HepG2 (cell line): ENCODE measurements around the gene CADPS. TPM values are rescaled to one million over a fixed set of nuclear protein-coding genes. Genes with fewer than 3 reads are reported as not detected.

Experiments
- ATAC-seq: fragments of 200-7000 bp; cut with Tn5 transposase; 3 replicates; pipeline ENCODE4 v1.9.1; 2020; ENCODE audit warnings: mild to moderate bottlenecking, moderate library complexity
- BruUV-seq: library from RNA; stranded (reverse); fragments of 400-500 nt; replicated peaks from 2 replicates; lab custom pipeline; 2021; lab: Mats Ljungman, UMichigan
- CTCF ChIA-PET: fragments of 300-600 bp; formaldehyde crosslinking; extraction: SDS; loops from one replicate; lab custom pipeline; 2021; ENCODE audit warnings: low total read pairs, inconsistent platforms, low intra/inter-chr PET ratio; lab: Yijun Ruan, JAX
- POLR2A ChIA-PET: fragments of 350-600 bp; sonication (Branson Sonifier 250); formaldehyde crosslinking; loops from one replicate; lab custom pipeline; 2020; ENCODE audit warnings: antibody characterized with exemption, inconsistent platforms; lab: Yijun Ruan, JAX
- DNase-seq: peaks from one replicate; pipeline ENCODE4 v3.0.0-alpha.2; 2015; ENCODE audit warnings: low spot score
- FAIRE-seq: peaks from 3 replicates; lab custom pipeline; 2011; peaks lifted over from hg19 to GRCh38; lab: Jason Lieb, UNC
- H2AFZ ChIP-seq: one replicate; pipeline ENCODE4 v1.6.1; 2011; ENCODE audit warnings: low read length, inconsistent platforms
- H3K27ac ChIP-seq: fragments of 300-600 bp; 3 replicates; pipeline ENCODE4 v1.8.0; 2011; ENCODE audit warnings: mixed run types, mild to moderate bottlenecking, mixed read lengths, low read length, inconsistent platforms; ENCODE audit not compliant: insufficient read depth; ENCODE audit errors: extremely low read length
- H3K27me3 ChIP-seq, 2 experiments: fragments of 200-600 bp in 1 of 2; 2 replicates in 1 of 2; 3 replicates in 1 of 2; pipeline versions ENCODE4 v1.6.0 to v1.8.0; 2011; ENCODE audit warnings: low read length in 2 of 2, mild to moderate bottlenecking in 2 of 2, moderate library complexity in 2 of 2, inconsistent platforms in 1 of 2; ENCODE audit not compliant: insufficient read depth in 2 of 2, control insufficient read depth in 1 of 2
- H3K36me3 ChIP-seq, 2 experiments: fragments of 200-600 bp in 1 of 2; replicated peaks in 1 of 2; 2 replicates in 1 of 2; 3 replicates in 1 of 2; pipeline versions ENCODE4 v1.5.1 to v1.8.0; 2011; ENCODE audit warnings: low read length in 2 of 2, inconsistent platforms in 1 of 2; ENCODE audit not compliant: insufficient read depth in 2 of 2, control insufficient read depth in 1 of 2
- H3K4me1 ChIP-seq: 2 replicates; pipeline ENCODE4 v1.5.1; 2012; ENCODE audit warnings: low read length, inconsistent platforms; ENCODE audit not compliant: insufficient read depth
- H3K4me2 ChIP-seq: 2 replicates; pipeline ENCODE4 v1.6.0; 2011; ENCODE audit warnings: low read depth, low read length, inconsistent platforms
- H3K4me3 ChIP-seq, 3 experiments: fragments of 200-600 bp in 1 of 3; sonication (generic), shearing (Covaris generic) in 1 of 3; replicated peaks in 1 of 3; 2 replicates each; pipeline ENCODE4 v1.5.1; 2011 to 2016; ENCODE audit warnings: low read length in 3 of 3, inconsistent platforms in 2 of 3, low read depth in 2 of 3, mild to moderate bottlenecking in 2 of 3, control low read depth in 1 of 3, mixed read lengths in 1 of 3; ENCODE audit not compliant: insufficient read depth in 1 of 3
- H3K79me2 ChIP-seq: one replicate; pipeline ENCODE4 v1.6.1; 2011; ENCODE audit warnings: low read length, inconsistent platforms; ENCODE audit not compliant: insufficient read depth
- H3K9ac ChIP-seq: 2 replicates; pipeline ENCODE4 v1.6.0; 2011; ENCODE audit warnings: mild to moderate bottlenecking, low read depth, low read length, inconsistent platforms; ENCODE audit not compliant: insufficient read depth
- H3K9me3 ChIP-seq: 2 replicates; pipeline ENCODE4 v1.5.1; 2012; ENCODE audit warnings: mild to moderate bottlenecking, low read length
- H4K20me1 ChIP-seq: 2 replicates; pipeline ENCODE4 v1.6.0; 2011; ENCODE audit warnings: inconsistent platforms, mild to moderate bottlenecking, low read length, moderate library complexity; ENCODE audit not compliant: insufficient read depth
- CC2D1A ChIP-seq: sonication (generic); formaldehyde crosslinking; IDR thresholded peaks from 2 replicates; pipeline ENCODE4 v1.8.1; 2023; ENCODE audit warnings: mild to moderate bottlenecking, missing genetic modification reagents
- ELF4 ChIP-seq: sonication (generic); formaldehyde crosslinking; IDR thresholded peaks from 2 replicates; pipeline ENCODE4 v1.5.0; 2020; ENCODE audit warnings: missing genetic modification reagents, mild to moderate bottlenecking, moderate library complexity, borderline replicate concordance
- HOXA7 ChIP-seq: sonication (generic); formaldehyde crosslinking; IDR thresholded peaks from 2 replicates; pipeline ENCODE4 v1.8.1; 2022; ENCODE audit warnings: mild to moderate bottlenecking, missing genetic modification reagents, moderate library complexity
- KAT8 ChIP-seq: IDR thresholded peaks from 2 replicates; pipeline ENCODE4 v1.6.1; 2016; ENCODE audit warnings: missing genetic modification reagents, missing compliant biosample characterization
- MBD4 ChIP-seq: IDR thresholded peaks from 2 replicates; pipeline ENCODE4 v1.6.1; 2012; ENCODE audit warnings: low read length, inconsistent platforms, borderline replicate concordance
- ZNF230 ChIP-seq: sonication (generic); formaldehyde crosslinking; IDR thresholded peaks from 2 replicates; pipeline ENCODE4 v1.4.0; 2020; ENCODE audit warnings: mild to moderate bottlenecking, missing genetic modification reagents
- ZNF552 ChIP-seq: sonication (generic); formaldehyde crosslinking; IDR thresholded peaks from 2 replicates; pipeline ENCODE4 v1.9.0; 2022; ENCODE audit warnings: missing genetic modification reagents, mild to moderate bottlenecking, borderline replicate concordance
- ZNF563 ChIP-seq: sonication (generic); formaldehyde crosslinking; IDR thresholded peaks from 2 replicates; pipeline ENCODE4 v1.8.0; 2022; ENCODE audit warnings: mild to moderate bottlenecking, moderate library complexity, missing genetic modification reagents
- ZNF629 ChIP-seq: sonication (generic); formaldehyde crosslinking; conservative IDR thresholded peaks from 2 replicates; pipeline ENCODE4 v1.5.0; 2020; ENCODE audit warnings: missing genetic modification reagents
- ZNF7 ChIP-seq: IDR thresholded peaks from 2 replicates; pipeline ENCODE4 v1.6.1; 2016; ENCODE audit warnings: missing biosample characterization, missing genetic modification reagents
- WGBS: methylation state at CpG from one replicate; pipeline ENCODE4 v1.1.6; 2017; ENCODE audit warnings: low lambda C conversion rate; 5-methylcytosine and 5-hydroxymethylcytosine counted together
- in situ Hi-C: cut with HindIII; loops from 2 replicates; pipeline ENCODE4 v1.10.0; 2017; ENCODE audit warnings: low pct_unique_long_range_greater_than_20kb; ENCODE audit not compliant: extremely low pct_ligation_motif_present
- intact Hi-C: fragments of 100-400 bp; cut with micrococcal nuclease; formaldehyde crosslinking; loops from one replicate; pipeline ENCODE4 v1.10.0; 2022; ENCODE audit not compliant: unreplicated experiment
- polyA plus RNA-seq, 8 experiments: library from polyadenylated mRNA; depleted of rRNA in 3 of 8; stranded (reverse) in 7 of 8; unstranded in 1 of 8; fragments of >200 nt; fragmentation: Illumina TruSeq in 4 of 8; extraction: Trizol in 4 of 8; gene quantifications; 2 replicates each; pipeline versions ENCODE4 v1.2.1 to v1.2.3, GENCODE V29; 2011 to 2016; ENCODE audit warnings: low read depth in 4 of 8, missing spikeins in 1 of 8, mixed read lengths in 1 of 8; ENCODE audit not compliant: insufficient read depth in 1 of 8
- total RNA-seq, 5 experiments: library from RNA; depleted of rRNA; stranded (reverse); fragments of >200 nt; fragmentation: Illumina TruSeq; extraction: Trizol; gene quantifications; 2 replicates each; pipeline ENCODE4 v1.2.3, GENCODE V29; 2016; ENCODE audit warnings: low read depth in 1 of 5
- TF ChIP-seq, protein P1 (sequence below): sonication (generic); formaldehyde crosslinking; IDR thresholded peaks from 2 replicates; pipeline ENCODE4 v1.5.0; 2020; ENCODE audit warnings: missing genetic modification reagents, mild to moderate bottlenecking, borderline replicate concordance
- TF ChIP-seq, protein P2 (sequence below): sonication (generic); formaldehyde crosslinking; IDR thresholded peaks from 2 replicates; pipeline ENCODE4 v1.4.0; 2020; ENCODE audit warnings: mild to moderate bottlenecking, missing genetic modification reagents
- TF ChIP-seq, protein P3 (sequence below): sonication (generic); formaldehyde crosslinking; IDR thresholded peaks from 2 replicates; pipeline ENCODE4 v1.4.0; 2020; ENCODE audit warnings: mild to moderate bottlenecking, low read depth, missing genetic modification reagents
- TF ChIP-seq, protein P4 (sequence below): sonication (generic); formaldehyde crosslinking; IDR thresholded peaks from 2 replicates; pipeline ENCODE4 v1.8.1; 2023; ENCODE audit warnings: mild to moderate bottlenecking, moderate library complexity, missing genetic modification reagents

Gene CADPS
- total and polyA plus RNA-seq, 2 of the 13 experiments (the other 11 are each of a cell fraction or from before 2014, with no cell fraction given), result not detected

DNA sequence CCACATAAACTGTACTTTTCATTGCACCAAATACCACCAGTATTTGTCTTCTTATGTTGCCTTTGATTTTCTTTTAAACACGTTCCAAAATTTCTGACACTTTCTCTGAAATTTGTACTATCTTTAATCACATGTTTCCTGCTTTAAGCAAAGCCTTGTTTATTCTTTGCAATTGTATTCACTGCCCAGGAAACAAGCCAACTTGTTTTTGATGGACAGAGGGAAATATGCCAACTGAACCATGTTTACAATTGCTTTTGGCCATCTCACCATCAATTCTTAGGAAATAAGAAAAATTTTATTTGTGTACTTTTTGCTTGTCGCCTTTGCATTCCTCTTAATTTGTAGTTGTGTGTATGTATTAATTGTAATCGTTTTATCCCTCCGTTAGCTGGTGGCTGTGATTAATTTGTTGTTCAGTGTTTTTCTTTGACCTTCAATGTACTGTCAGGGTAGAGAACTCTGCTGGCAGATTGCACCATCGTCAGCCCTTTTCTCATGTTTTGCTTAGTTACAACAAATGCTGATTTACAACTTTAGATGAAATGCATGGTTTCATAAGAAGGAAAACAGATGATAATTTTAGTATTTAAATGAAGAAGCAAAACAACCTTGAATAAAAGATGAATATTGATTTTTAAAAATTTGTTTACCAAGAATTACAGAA, 482.5 kb downstream of the CADPS start:
- Histone ChIP-seq H3K9ac (no peak overlapping the region), H3K9me3 (no peaks in the 10 kb centered on the region), H3K4me3 (no peak overlapping the region), H3K79me2 (no peaks in the 10 kb centered on the region), H2AFZ (no peak overlapping the region), H3K36me3 (no peaks in the 10 kb centered on the region), H4K20me1 (no peaks in the 10 kb centered on the region), H3K4me1 (no peaks in the 10 kb centered on the region), H3K27me3 (peaks cover 0 to 16% of the 10 kb centered on the region in 2 experiments; a peak in 1 of 5 replicates), H3K27ac (no peak overlapping the region), H3K4me2 (no peak overlapping the region)
- BruUV-seq, result no TSS peak
- ChIA-PET CTCF (no interaction called here), POLR2A (no interaction called here)
- no peak for TF ChIP-seq KAT8 (CRISPR knock-in tag)
- no peak for TF ChIP-seq ZNF629 (CRISPR knock-in tag)
- TF ChIP-seq, protein P1, sequence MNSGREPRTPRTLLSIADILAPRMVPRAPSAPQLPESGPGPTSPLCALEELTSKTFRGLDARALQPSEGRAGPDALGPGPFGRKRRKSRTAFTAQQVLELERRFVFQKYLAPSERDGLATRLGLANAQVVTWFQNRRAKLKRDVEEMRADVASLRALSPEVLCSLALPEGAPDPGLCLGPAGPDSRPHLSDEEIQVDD (CRISPR knock-in tag), result no peak
- under 1% methylated on average over 5 of the region's 5 CpGs for WGBS
- FAIRE-seq (no peak), DNase-seq (no peak), ATAC-seq (no peak)
- intact Hi-C loops (no loop called here), in situ Hi-C loops (no loop called here)

DNA sequence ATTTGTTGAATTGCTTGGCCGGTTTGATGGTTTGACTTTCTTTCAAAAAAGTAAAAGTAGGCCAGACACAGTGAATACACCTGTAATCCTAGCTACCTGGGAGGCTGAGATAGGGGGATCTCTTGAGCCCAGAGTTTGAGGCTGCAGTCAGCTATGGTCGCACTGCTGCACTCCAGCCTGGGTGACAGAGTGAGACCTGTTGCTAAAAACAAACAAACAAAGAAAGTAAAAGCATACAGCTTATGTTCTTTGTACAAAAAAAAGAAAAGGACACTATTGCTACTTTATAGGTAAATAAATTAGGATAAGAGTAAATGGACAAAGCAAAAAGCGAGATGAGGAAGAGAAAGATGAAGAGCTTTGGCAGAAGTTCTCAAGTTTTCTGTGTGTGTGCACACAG, 488.0 kb downstream of the CADPS start:
- peaks cover 0 to 14% of the 10 kb centered on the region in 2 experiments; a peak in 2 of 5 replicates for H3K27me3 ChIP-seq
- H3K36me3 ChIP-seq, result no peaks in the 10 kb centered on the region
- H3K4me1 ChIP-seq, result no peaks in the 10 kb centered on the region
- ChIA-PET CTCF (no interaction called here), POLR2A (no interaction called here)
- no peak overlapping the region for H2AFZ ChIP-seq
- H3K4me2 ChIP-seq, result no peak overlapping the region
- H3K9me3 ChIP-seq, result no peaks in the 10 kb centered on the region
- no peak overlapping the region for H3K4me3 ChIP-seq
- intact Hi-C loops, result no loop called here
- WGBS, result 8% methylated on average over 3 of the region's 3 CpGs
- no TSS peak for BruUV-seq
- DNase-seq (no peak), FAIRE-seq (no peak), ATAC-seq (no peak)
- in situ Hi-C loops, result no loop called here
- H4K20me1 ChIP-seq, result no peaks in the 10 kb centered on the region
- H3K9ac ChIP-seq, result no peak overlapping the region
- no peaks in the 10 kb centered on the region for H3K79me2 ChIP-seq
- H3K27ac ChIP-seq, result no peak overlapping the region
- TF ChIP-seq ZNF563 (CRISPR knock-in tag) (no peak), ZNF552 (no peak), HOXA7 (no peak), MBD4 (no peak), CC2D1A (CRISPR knock-in tag) (no peak), ZNF7 (CRISPR knock-in tag) (no peak), ELF4 (CRISPR knock-in tag) (no peak), ZNF230 (no peak)
- TF ChIP-seq, protein P2, sequence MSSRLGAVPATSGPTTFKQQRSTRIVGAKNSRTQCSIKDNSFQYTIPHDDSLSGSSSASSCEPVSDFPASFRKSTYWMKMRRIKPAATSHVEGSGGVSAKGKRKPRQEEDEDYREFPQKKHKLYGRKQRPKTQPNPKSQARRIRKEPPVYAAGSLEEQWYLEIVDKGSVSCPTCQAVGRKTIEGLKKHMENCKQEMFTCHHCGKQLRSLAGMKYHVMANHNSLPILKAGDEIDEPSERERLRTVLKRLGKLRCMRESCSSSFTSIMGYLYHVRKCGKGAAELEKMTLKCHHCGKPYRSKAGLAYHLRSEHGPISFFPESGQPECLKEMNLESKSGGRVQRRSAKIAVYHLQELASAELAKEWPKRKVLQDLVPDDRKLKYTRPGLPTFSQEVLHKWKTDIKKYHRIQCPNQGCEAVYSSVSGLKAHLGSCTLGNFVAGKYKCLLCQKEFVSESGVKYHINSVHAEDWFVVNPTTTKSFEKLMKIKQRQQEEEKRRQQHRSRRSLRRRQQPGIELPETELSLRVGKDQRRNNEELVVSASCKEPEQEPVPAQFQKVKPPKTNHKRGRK (CRISPR knock-in tag), result no peak
- TF ChIP-seq, protein P3, sequence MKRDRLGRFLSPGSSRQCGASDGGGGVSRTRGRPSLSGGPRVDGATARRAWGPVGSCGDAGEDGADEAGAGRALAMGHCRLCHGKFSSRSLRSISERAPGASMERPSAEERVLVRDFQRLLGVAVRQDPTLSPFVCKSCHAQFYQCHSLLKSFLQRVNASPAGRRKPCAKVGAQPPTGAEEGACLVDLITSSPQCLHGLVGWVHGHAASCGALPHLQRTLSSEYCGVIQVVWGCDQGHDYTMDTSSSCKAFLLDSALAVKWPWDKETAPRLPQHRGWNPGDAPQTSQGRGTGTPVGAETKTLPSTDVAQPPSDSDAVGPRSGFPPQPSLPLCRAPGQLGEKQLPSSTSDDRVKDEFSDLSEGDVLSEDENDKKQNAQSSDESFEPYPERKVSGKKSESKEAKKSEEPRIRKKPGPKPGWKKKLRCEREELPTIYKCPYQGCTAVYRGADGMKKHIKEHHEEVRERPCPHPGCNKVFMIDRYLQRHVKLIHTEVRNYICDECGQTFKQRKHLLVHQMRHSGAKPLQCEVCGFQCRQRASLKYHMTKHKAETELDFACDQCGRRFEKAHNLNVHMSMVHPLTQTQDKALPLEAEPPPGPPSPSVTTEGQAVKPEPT (CRISPR knock-in tag), result no peak
- TF ChIP-seq, protein P4, sequence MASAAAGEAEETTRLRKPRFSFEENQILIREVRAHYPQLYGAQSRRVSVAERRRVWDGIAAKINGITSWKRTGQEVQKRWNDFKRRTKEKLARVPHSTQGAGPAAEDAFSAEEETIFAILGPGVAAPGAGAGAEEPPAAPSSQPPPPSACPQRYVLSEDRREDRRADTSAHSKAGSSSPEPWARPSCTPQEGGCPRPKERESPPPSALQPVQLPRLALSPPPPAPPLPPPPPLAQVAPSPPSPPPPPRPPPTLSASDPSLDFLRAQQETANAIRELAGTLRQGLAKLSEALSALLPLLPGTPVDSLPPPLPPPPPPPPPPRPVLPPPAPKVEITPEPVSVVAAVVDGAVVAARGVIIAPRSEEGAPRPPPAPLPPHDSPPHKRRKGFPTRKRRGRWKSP (CRISPR knock-in tag), result no peak
